CD1c-positive myeloid dendritic cell (primary cell): ENCODE results near the gene ASB16.

Experiments used
- DNase-seq: peaks from one replicate; pipeline ENCODE4 v3.0.0-alpha.2; 2016; ENCODE audit errors: extremely low spot score

ASB16 gene

GRCh38 chr17:44187131-44187899 lies 16.8 kb downstream of the ASB16 start:
- DNase-seq, result peak; percentile 29

- peak; percentile 30 for DNase-seq
Observed at GRCh38 chr17:44188576-44189403, 18.3 kb downstream of the ASB16 start.

GRCh38 chr17:44190481-44190880 lies 20.0 kb downstream of the ASB16 start:
- no peak for DNase-seq

GRCh38 chr17:44191369-44191768 lies 20.9 kb downstream of the ASB16 start:
- DNase-seq, result no peak

- DNase-seq, result peak; percentile 32
Observed at GRCh38 chr17:44191941-44192496, 21.5 kb downstream of the ASB16 start.

- no peak for DNase-seq
Observed at GRCh38 chr17:44192750-44193149, 22.2 kb downstream of the ASB16 start.

- no peak for DNase-seq
Observed at GRCh38 chr17:44193326-44194084, 23.0 kb downstream of the ASB16 start.

GRCh38 chr17:44197107-44197506 lies 26.6 kb downstream of the ASB16 start:
- no peak for DNase-seq

GRCh38 chr17:44197980-44198720 lies 27.6 kb downstream of the ASB16 start:
- peak; percentile 53 for DNase-seq

GRCh38 chr17:44198721-44199552 lies 28.4 kb downstream of the ASB16 start:
- DNase-seq, result peak; percentile 46

- DNase-seq, result peak; percentile 99
Observed at GRCh38 chr17:44199553-44200477, 29.3 kb downstream of the ASB16 start, which contains the start of gene ATXN7L3. ATXN7L3 (minus strand) TSS chr17:44199884; CDS start chr17:44198070, 1,814 bp downstream.

- DNase-seq, result no peak
Observed at GRCh38 chr17:44200478-44201155, 30.1 kb downstream of the ASB16 start.

GRCh38 chr17:44202756-44203155 lies 32.3 kb downstream of the ASB16 start:
- no peak for DNase-seq

GRCh38 chr17:44203731-44204440 lies 33.4 kb downstream of the ASB16 start:
- peak; percentile 70 for DNase-seq

GRCh38 chr17:44204441-44204882 lies 34.0 kb downstream of the ASB16 start:
- DNase-seq, result peak; percentile 40

GRCh38 chr17:44205962-44206824 lies 35.7 kb downstream of the ASB16 start:
- DNase-seq, result no peak

- DNase-seq, result no peak
Observed at GRCh38 chr17:44206825-44207155, 36.3 kb downstream of the ASB16 start.
